ENCODE data around the gene MRPL49. TPM values are rescaled to one million over a fixed set of nuclear protein-coding genes. Genes with fewer than 3 reads are reported as not detected.

Gene MRPL49
- total and polyA plus RNA-seq, 12 donors = 32.7 to 180 (median 125) TPM

GRCh38 chr11:65107751-65108468 lies 14.2 kb upstream of the MRPL49 start:
- WGBS, 4 donors = 92 to 96% (median 94%) methylated on average over 20 to 52 of the region's 52 CpGs
- Histone ChIP-seq H3K4me1 (replicated peaks in 1 of 2) (peaks cover 26 to 44% of the 10 kb centered on the region in 2 donors), H3K27me3 (no peaks in the 10 kb centered on the region), H3K27ac (no peak overlapping the region), H3K4me3 (no peak overlapping the region), H3K9me3 (replicated peaks in 1 of 3) (no peaks in the 10 kb centered on the region), H3K36me3 (replicated peaks in 1 of 2) (peaks cover 0 to 28% of the 10 kb centered on the region in 2 donors)
- intact Hi-C loops (cut with DNase I) = no loop called here
- no peak for TF ChIP-seq POLR2A (IDR thresholded peaks at IDR 0.05)
- TF ChIP-seq, protein P1, sequence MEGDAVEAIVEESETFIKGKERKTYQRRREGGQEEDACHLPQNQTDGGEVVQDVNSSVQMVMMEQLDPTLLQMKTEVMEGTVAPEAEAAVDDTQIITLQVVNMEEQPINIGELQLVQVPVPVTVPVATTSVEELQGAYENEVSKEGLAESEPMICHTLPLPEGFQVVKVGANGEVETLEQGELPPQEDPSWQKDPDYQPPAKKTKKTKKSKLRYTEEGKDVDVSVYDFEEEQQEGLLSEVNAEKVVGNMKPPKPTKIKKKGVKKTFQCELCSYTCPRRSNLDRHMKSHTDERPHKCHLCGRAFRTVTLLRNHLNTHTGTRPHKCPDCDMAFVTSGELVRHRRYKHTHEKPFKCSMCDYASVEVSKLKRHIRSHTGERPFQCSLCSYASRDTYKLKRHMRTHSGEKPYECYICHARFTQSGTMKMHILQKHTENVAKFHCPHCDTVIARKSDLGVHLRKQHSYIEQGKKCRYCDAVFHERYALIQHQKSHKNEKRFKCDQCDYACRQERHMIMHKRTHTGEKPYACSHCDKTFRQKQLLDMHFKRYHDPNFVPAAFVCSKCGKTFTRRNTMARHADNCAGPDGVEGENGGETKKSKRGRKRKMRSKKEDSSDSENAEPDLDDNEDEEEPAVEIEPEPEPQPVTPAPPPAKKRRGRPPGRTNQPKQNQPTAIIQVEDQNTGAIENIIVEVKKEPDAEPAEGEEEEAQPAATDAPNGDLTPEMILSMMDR (IDR thresholded peaks at IDR 0.05) = no peak
- peak in 1 of 7 donors; percentile 25 for DNase-seq

GRCh38 chr11:65108469-65109123 lies 13.5 kb upstream of the MRPL49 start:
- Histone ChIP-seq H3K9me3 (replicated peaks in 1 of 3) (no peaks in the 10 kb centered on the region), H3K4me1 (replicated peaks in 1 of 2) (peaks cover 33 to 44% of the 10 kb centered on the region in 2 donors), H3K4me3 (no peak overlapping the region), H3K36me3 (replicated peaks in 1 of 2) (peaks cover 0 to 28% of the 10 kb centered on the region in 2 donors), H3K27me3 (no peaks in the 10 kb centered on the region), H3K27ac (no peak overlapping the region)
- intact Hi-C loops (cut with DNase I) = no loop called here
- WGBS, 4 donors = 92 to 97% (median 95%) methylated on average over 12 to 38 of the region's 38 CpGs
- TF ChIP-seq POLR2A (IDR thresholded peaks at IDR 0.05) = no peak
- TF ChIP-seq, protein P1 (IDR thresholded peaks at IDR 0.05) = no peak
- no peak for DNase-seq

DNA sequence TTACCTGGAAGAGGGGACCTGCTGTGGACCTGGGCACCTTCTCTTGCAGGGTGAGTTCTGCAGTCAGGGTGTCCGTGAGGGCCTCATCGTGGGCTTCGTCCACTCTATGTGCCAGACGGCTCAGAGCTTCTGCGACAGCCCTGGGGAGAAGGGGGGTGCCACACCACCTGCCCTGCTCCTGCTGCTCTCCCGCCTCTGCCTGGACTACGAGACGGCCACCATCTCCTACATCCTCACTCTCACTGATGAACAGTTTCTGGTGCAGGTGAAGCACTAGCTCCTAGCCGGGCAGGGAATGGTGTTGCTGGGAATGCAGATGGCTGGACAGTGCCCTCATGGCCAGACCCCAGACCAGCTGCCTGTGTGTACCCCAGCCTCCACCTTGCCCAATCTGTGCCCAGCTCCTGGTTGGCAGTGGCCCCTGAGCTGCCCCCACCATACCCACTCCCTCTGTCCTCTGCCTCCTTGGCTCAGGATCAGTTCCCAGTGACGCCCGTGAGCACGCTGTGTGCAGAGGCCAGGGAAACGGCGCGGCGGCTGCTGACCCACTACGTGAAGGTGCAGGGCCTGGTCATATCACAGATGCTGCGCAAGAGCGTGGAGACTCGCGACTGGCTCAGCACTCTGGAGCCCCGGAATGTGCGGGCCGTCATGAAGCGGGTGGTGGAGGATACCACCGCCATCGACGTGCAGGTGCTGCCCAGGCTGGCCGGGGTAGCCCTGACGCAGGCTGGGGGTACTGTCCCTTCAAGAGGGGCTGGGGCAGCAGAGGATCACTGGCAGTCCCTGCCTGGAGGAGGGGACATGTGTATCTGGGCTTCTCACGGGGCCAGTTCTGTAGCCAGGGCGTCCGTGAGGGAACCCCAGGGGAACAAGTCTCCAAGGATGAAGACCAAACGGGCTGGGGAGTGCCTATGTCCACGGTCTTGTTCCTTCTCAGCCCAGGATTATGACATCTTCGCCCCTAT lies 12.6 kb upstream of the MRPL49 start:
- TF ChIP-seq POLR2A (IDR thresholded peaks at IDR 0.05) = no peak
- TF ChIP-seq, protein P1 (IDR thresholded peaks at IDR 0.05) = no peak
- Histone ChIP-seq H3K27me3 (no peaks in the 10 kb centered on the region), H3K4me1 (replicated peaks in 1 of 2) (peaks cover 42 to 44% of the 10 kb centered on the region in 2 donors), H3K27ac (peak overlapping the region in 2 of 5 donors; percentile 23 to 87), H3K9me3 (replicated peaks in 1 of 3) (no peaks in the 10 kb centered on the region), H3K36me3 (replicated peaks in 1 of 2) (peaks cover 0 to 28% of the 10 kb centered on the region in 2 donors), H3K4me3 (no peak overlapping the region)
- 87 to 94% (median 88%) methylated on average over 22 to 36 of the region's 36 CpGs for WGBS, 4 donors
- peak in 1 of 7 donors; percentile 23 for DNase-seq
- intact Hi-C loops (cut with DNase I) = no loop called here

Measured in adrenal gland (tissue), 12 donors.